ENCODE results near the gene TAF1D.
"Not testable (repeated sequence)": the region's sequence is repeated elsewhere in the genome, so short reads cannot be mapped to it uniquely, and the experiment has no call there.

Gene TAF1D

DNA sequence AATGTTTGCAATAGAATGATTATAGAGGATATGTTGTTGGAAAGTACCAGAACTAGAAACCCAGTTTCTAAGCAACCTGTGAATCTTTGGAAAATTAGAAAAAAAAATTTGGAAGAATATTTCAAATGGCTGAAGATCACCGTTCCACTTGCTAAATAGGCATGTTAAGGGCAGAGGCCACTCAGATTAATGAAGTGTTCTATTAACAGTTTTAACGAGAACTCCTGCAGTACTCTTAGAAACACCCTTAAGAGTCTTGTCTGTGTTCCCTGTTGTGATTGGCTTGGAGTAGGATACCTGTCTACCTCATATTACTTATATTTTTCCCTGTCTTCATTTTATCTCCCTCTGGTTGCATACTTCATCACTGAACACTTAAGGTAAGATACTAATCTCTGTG is 4.8 kb upstream of the TAF1D start:
- DNase-seq: no peak

GRCh38 chr11:93745005-93745755 is 3.9 kb upstream of the TAF1D start:
- DNase-seq: not testable (repeated sequence)

- no peak for DNase-seq
Observed at GRCh38 chr11:93744669-93745004, 3.3 kb upstream of the TAF1D start.

DNA sequence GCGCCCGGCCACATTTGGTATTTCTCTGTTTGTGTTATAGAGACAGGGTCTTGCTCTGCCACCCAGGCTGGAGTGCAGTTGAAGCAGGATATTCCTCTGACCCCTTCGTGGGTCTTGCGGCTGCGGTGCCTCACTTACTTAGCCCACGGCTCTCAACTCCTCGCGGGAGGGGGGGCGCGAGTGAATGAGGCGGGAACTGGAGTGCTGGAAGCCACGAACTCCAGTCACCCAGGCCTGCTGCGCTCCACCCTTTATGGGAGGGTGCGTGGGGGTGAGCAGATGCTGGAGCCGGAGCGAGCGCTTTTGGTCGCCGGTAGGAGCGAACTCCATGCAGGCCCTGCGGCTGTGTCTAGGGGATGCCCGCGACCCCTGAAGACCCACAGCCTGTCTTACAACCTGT is 2.0 kb upstream of the TAF1D start:
- DNase-seq: no peak

DNA sequence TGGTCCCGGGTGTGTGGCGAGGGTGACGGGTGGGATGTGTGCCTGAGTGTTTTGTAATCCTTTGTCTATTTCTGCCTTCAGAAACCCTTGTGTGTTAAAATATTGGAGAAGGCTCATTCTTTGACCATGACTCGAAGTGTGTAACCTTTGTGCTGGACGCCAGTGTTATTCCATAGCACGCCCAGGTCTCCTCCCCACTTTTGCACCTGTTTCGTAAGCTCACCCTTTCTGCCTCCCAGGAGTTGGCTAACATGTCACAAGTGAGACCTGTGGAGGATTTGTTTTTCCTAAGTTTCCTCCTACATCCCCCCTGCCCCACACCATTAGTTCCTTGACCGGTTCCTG is 559 bp upstream of the TAF1D start:
- DNase-seq: no peak

GRCh38 chr11:93740730-93741093 is 583 bp downstream of the TAF1D start:
- DNase-seq: peak; percentile 77

DNA sequence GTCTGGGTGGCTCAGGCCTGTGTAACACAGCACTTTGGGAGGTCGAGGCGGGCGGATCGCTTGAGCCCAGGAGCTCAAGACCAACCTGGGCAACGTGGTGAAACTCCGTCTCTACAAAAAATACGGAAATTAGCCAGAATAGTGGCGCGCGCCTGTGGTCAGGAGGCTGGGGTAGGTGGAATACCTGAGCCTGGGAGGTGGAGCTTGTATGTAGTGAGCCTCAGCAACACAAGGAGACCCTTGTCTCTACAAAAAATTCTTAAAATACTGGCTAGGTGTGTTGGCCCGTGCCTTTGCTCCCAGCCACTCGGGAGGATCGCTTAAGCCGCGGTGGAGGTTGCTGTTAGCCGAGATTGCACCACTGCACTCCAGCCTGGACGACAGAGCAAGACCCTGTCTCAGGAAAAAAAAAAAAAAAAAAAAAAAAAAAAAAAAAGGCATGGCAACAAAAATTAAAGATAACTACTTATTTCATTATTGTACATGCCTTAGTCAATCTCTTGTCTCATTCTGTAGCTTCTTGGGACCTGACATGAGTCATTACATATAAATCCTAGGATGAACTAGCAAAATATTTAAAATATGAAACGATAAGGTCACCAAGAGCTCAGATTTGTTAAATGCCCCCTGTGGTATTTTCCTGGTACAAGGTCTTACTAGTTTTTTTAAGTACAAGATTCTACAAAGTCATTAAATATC is 1.1 kb downstream of the TAF1D start:
- peak; percentile 67 for DNase-seq

- peak; percentile 26 for DNase-seq
Observed at GRCh38 chr11:93738647-93739081, 2.6 kb downstream of the TAF1D start.

- DNase-seq: peak; percentile 73
Observed at GRCh38 chr11:93737904-93738612, 3.2 kb downstream of the TAF1D start.

DNA sequence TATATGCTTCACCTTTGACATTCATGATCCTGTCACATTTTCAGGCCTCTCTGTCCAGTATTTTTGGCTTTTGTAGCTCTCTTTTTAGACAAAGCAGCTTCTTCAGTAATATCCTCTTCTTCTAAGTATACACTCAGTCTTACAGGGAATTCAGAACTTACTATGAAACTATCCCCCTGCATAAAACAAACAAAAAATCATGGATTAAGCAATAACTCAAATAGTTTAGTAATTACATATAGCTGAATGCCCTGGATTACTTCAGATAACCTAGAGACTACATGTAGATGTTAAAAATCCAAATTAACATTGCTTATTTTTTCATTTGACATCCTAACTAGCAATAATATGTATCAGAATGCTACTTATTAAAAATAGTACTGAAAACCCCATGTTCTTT is 5.2 kb downstream of the TAF1D start:
- DNase-seq: no peak

DNA sequence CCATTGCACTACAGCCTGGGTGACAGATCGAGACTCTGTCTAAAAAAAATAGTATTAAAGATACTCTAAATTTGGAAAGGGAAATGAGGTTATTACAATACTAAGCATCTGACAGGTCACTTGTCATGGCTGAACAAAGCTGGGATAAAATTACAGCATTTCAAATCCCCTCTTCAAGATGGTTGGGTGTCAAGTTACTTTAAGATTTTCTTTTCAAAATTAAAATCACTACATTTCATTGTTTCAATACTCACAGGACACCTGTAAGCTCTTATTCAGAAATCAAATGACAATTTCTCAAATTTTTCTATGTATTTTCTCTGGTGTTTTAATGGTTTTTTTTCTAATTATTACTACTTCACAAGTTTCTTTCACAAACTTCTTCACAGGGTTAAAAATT is 5.7 kb downstream of the TAF1D start:
- no peak for DNase-seq

DNA sequence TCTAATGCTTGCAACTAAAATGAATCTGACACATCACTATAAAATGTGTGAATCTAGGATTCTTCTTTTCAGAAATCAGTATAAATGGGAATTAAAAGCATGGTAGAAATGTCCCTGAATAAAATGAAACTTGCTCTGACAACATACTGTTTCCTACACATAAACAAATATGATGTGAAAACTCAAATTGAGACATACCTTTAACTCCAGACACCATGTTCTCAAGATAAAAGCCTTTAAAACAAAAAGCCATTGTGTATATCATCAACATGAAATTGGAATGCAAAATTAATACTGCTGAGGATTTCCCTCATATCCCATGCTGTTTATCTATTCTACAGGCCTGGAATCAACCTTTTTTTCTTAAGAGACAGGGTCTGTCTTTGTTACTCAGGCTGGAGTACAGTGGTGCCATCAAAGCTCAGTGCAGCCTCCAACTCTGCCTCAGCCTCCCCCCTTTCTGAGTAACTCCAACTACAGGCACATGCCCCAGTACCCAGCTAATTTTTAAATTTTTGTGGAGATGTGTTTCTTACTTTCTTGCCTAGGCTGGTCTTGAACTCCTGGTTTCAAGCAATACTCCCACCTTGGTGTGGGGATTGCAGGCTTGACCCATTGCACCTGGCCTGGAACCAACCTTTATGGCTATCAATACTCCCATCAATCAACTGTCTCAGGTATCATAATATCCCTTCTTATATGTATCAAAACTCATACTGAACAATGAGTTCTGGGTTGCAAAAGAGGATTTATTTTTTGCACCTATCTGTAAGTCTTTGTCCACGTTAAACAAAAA is 6.7 kb downstream of the TAF1D start:
- DNase-seq: no peak

- no peak for DNase-seq
Observed at GRCh38 chr11:93733474-93733873, 7.8 kb downstream of the TAF1D start.

DNA sequence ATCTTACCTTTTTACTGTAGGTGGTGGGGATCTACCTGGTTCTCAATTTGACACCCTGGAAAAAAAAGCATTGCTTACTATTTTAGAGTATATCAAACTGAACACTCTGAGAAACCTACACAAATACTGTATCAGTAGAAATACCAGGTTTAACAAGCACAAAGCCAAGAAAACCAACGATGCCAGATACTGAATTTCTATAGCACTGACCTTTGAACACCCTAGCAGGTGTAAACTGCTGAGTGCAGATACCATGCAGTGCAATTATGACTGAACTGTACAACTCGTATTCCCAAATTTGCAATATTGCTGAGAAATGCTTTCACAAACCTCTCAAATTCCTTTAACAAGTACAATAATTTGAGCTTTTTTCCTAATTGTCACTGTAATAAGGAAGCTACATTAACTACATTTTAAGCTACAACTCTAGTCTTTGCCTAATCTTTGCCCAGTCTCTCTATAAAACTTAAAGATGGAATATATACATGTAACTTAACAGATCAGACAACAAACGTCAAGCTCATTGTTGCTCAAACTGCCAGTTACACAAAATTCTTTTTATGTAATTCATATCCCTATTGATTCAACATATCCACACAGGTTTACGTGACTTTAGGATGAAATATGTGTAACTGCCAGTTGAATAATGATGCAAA is 8.9 kb downstream of the TAF1D start:
- no peak for DNase-seq

- DNase-seq: no peak
Observed at GRCh38 chr11:93730108-93731107, 10.9 kb downstream of the TAF1D start.

GRCh38 chr11:93729129-93729616 is 12.1 kb downstream of the TAF1D start:
- DNase-seq: peak; percentile 42

DNA sequence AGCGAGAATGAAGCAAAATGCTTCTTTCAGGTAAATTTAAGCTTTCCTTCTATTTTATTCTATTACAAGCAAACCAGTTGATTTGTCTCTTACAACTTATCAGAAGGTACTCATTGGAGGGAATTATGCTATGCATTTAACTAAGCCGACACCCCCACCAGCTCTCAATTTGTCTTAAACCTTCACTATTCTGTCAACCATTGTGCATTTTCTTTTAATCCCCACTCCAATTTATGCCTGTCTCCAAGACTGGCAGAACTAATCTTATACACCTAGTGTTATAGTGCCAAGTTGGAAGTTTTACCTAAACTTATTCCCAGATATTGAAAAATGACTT is 12.5 kb downstream of the TAF1D start:
- DNase-seq: peak; percentile 39

GRCh38 chr11:93727985-93728791 is 13.1 kb downstream of the TAF1D start:
- peak; percentile 33 for DNase-seq

DNA sequence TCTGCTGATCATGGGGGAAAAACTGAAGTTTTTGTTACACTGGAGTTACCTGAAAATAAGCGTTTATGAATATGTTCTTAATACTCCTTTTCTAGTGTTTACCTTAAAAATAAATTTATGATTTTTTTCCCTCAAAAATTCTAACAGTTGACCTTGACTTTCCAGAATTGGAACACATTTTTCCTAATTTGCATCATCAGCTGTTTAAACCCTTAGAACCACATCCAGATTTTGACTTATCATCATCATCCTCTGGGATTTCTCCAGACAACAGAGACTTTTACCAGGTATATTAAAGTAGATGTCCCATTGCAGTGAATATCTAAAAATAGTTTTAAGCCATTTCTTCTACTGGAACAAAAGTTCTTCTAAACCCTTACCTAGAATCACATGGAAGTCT is 17.2 kb downstream of the TAF1D start:
- no peak for DNase-seq

GRCh38 chr11:93720522-93720921 is 20.8 kb downstream of the TAF1D start:
- no peak for DNase-seq

GRCh38 chr11:93719310-93719709 is 22.0 kb downstream of the TAF1D start:
- DNase-seq: no peak

Data from activated CD4-positive, alpha-beta T cell treated with anti-CD3 and anti-CD28 coated beads, Interleukin-10, Interleukin-2, amounts not matched to agents 100 ng/mL and 50 ng/mL, durations not matched to agents 16 hours and 8 hours (primary cell).